Keratinocyte (primary cell): ENCODE results near the gene COIL. TPM values are rescaled to one million over a fixed set of nuclear protein-coding genes. Genes with fewer than 3 reads are reported as not detected.

Experiments
- DNase-seq: peaks from one replicate; pipeline ENCODE4 v3.0.0-alpha.2; 2011; ENCODE audit warnings: low read depth, missing footprints, low spot score
- FAIRE-seq: peaks from 2 replicates; lab custom pipeline; 2011; peaks lifted over from hg19 to GRCh38; lab: Jason Lieb, UNC
- H2AFZ ChIP-seq: 2 replicates; pipeline ENCODE4 v1.6.0; 2012; ENCODE audit warnings: low read length, control low read depth, inconsistent platforms; ENCODE audit not compliant: control insufficient read depth
- H3K27ac ChIP-seq: 2 replicates; pipeline ENCODE4 v1.5.1; 2011; ENCODE audit warnings: low read length; ENCODE audit not compliant: control insufficient read depth, insufficient read depth
- H3K27me3 ChIP-seq: 3 replicates; pipeline ENCODE4 v1.6.0; 2011; ENCODE audit warnings: low read length; ENCODE audit not compliant: control insufficient read depth, insufficient read depth; ENCODE audit errors: extremely low read depth
- H3K36me3 ChIP-seq, 2 experiments: 2 replicates in 1 of 2; 3 replicates in 1 of 2; pipeline ENCODE4 v1.5.1; 2011; ENCODE audit warnings: low read length in 2 of 2, mild to moderate bottlenecking in 1 of 2; ENCODE audit not compliant: control insufficient read depth in 2 of 2, insufficient read depth in 2 of 2; ENCODE audit errors: extremely low read depth in 1 of 2
- H3K4me1 ChIP-seq: 3 replicates; pipeline ENCODE4 v1.5.1; 2011; ENCODE audit warnings: low read length; ENCODE audit not compliant: control insufficient read depth, insufficient read depth; ENCODE audit errors: extremely low read depth
- H3K4me2 ChIP-seq: 3 replicates; pipeline ENCODE4 v1.6.0; 2011; ENCODE audit warnings: low read depth, low read length; ENCODE audit not compliant: control insufficient read depth, insufficient read depth; ENCODE audit errors: extremely low read depth
- H3K4me3 ChIP-seq, 3 experiments: fragments of 200-600 bp in 1 of 3; sonication (generic) in 1 of 3; 2 replicates in 2 of 3; 3 replicates in 1 of 3; pipeline ENCODE4 v1.5.1; 2011 to 2016; ENCODE audit warnings: low read length in 3 of 3, mild to moderate bottlenecking in 3 of 3, control low read depth in 2 of 3, inconsistent platforms in 1 of 3, low read depth in 1 of 3, mixed read lengths in 1 of 3, mixed run types in 1 of 3, moderate library complexity in 1 of 3; ENCODE audit not compliant: control insufficient read depth in 2 of 3, insufficient read depth in 2 of 3; ENCODE audit errors: extremely low read depth in 1 of 3
- H3K79me2 ChIP-seq: 2 replicates; pipeline ENCODE4 v1.6.0; 2012; ENCODE audit warnings: low read length; ENCODE audit not compliant: control insufficient read depth, insufficient read depth
- H3K9ac ChIP-seq: 3 replicates; pipeline ENCODE4 v1.6.0; 2011; ENCODE audit warnings: low read length; ENCODE audit not compliant: control insufficient read depth, insufficient read depth; ENCODE audit errors: extremely low read depth
- H3K9me1 ChIP-seq: 3 replicates; pipeline ENCODE4 v1.6.0; 2011; ENCODE audit warnings: low read length; ENCODE audit not compliant: control insufficient read depth, insufficient read depth; ENCODE audit errors: extremely low read depth
- H3K9me3 ChIP-seq: 2 replicates; pipeline ENCODE4 v1.5.1; 2012; ENCODE audit warnings: low read depth, low read length; ENCODE audit not compliant: control insufficient read depth
- H4K20me1 ChIP-seq: 3 replicates; pipeline ENCODE4 v1.6.0; 2011; ENCODE audit warnings: low read length; ENCODE audit not compliant: control insufficient read depth, insufficient read depth; ENCODE audit errors: extremely low read depth
- CTCF ChIP-seq, 3 experiments: IDR thresholded peaks in 1 of 3; conservative IDR thresholded peaks in 1 of 3; optimal IDR thresholded peaks in 1 of 3; 2 replicates in 2 of 3; 3 replicates in 1 of 3; pipeline versions ENCODE3 to v1.5.1; 2011; ENCODE audit warnings: low read length in 3 of 3, mild to moderate bottlenecking in 3 of 3, moderate library complexity in 2 of 3, control low read depth in 1 of 3, inconsistent platforms in 1 of 3; ENCODE audit not compliant: insufficient read depth in 2 of 3; ENCODE audit errors: extremely low read depth in 1 of 3
- EZH2 ChIP-seq: IDR thresholded peaks from one replicate; pipeline ENCODE4 v1.6.1; 2012; ENCODE audit warnings: inconsistent platforms, mild to moderate bottlenecking, low read length, moderate library complexity
- dilution Hi-C: fragments of 300-500 bp; cut with MboI; formaldehyde crosslinking; loops from one replicate; pipeline ENCODE4 v1.7.0; 2020; ENCODE audit warnings: low sequenced_read_pairs; ENCODE audit not compliant: extremely low pct_ligation_motif_present
- polyA plus RNA-seq, 5 experiments: library from polyadenylated mRNA; depleted of rRNA in 3 of 5; stranded (reverse) in 3 of 5; stranded (forward) in 1 of 5; unstranded in 1 of 5; fragments of >200 nt; gene quantifications; 1 replicate in 1 of 5; 2 replicates in 3 of 5; 3 replicates in 1 of 5; pipeline versions ENCODE4 v1.2.1 to v1.2.3, GENCODE V29; 2011 to 2012; ENCODE audit warnings: missing spikeins in 2 of 5, low read depth in 1 of 5, low replicate concordance in 1 of 5

Gene COIL
- polyA plus RNA-seq, 1 donor (not counting 4 experiments of a cell fraction or from before 2014, with no cell fraction given): 11.6 TPM

GRCh38 chr17:56974055-56974454, 13.2 kb upstream of the COIL start:
- FAIRE-seq (no peak), DNase-seq (no peak)
- no peak overlapping the region for H3K27ac ChIP-seq
- H2AFZ ChIP-seq: no peak overlapping the region
- H3K4me3 ChIP-seq: no peak overlapping the region
- H4K20me1 ChIP-seq: no peaks in the 10 kb centered on the region
- H3K9ac ChIP-seq: no peak overlapping the region
- TF ChIP-seq EZH2 (no peak), CTCF (optimal IDR thresholded peaks at IDR 0.05 in 1 of 3, IDR thresholded peaks at IDR 0.05 in 1 of 3, conservative IDR thresholded peaks at IDR 0.05 in 1 of 3; ENCODE audit: extremely low read depth in 1 of 3, insufficient read depth in 2 of 3, low read length in 3 of 3) (no peak)
- no peak overlapping the region for H3K4me2 ChIP-seq
- no peaks in the 10 kb centered on the region for H3K9me1 ChIP-seq
- H3K4me1 ChIP-seq: peaks cover 15% of the 10 kb centered on the region
- dilution Hi-C loops: no loop called here
- H3K27me3 ChIP-seq: no peaks in the 10 kb centered on the region
- no peaks in the 10 kb centered on the region for H3K9me3 ChIP-seq
- no peaks in the 10 kb centered on the region for H3K79me2 ChIP-seq
- H3K36me3 ChIP-seq: no peaks in the 10 kb centered on the region

GRCh38 chr17:56973520-56973919, 12.7 kb upstream of the COIL start:
- H3K4me3 ChIP-seq: no peak overlapping the region
- no peaks in the 10 kb centered on the region for H3K27me3 ChIP-seq
- H3K79me2 ChIP-seq: no peaks in the 10 kb centered on the region
- H4K20me1 ChIP-seq: no peaks in the 10 kb centered on the region
- H3K36me3 ChIP-seq: no peaks in the 10 kb centered on the region
- H3K27ac ChIP-seq: no peak overlapping the region
- peak overlapping the region; percentile 10 for H3K4me2 ChIP-seq
- TF ChIP-seq CTCF (optimal IDR thresholded peaks at IDR 0.05 in 1 of 3, IDR thresholded peaks at IDR 0.05 in 1 of 3, conservative IDR thresholded peaks at IDR 0.05 in 1 of 3; ENCODE audit: extremely low read depth in 1 of 3, insufficient read depth in 2 of 3, low read length in 3 of 3): no peak
- peak; percentile 39 for FAIRE-seq
- no peaks in the 10 kb centered on the region for H3K9me3 ChIP-seq
- H2AFZ ChIP-seq: no peak overlapping the region
- H3K4me1 ChIP-seq: peaks cover 10% of the 10 kb centered on the region
- H3K9ac ChIP-seq: no peak overlapping the region
- no peak for DNase-seq
- H3K9me1 ChIP-seq: no peaks in the 10 kb centered on the region
- dilution Hi-C loops: no loop called here
